Dedifferentiated amniotic fluid mesenchymal stem cell (primary cell): Measurements from ENCODE around the gene HEPH.
"Not testable (repeated sequence)": the region's sequence is repeated elsewhere in the genome, so short reads cannot be mapped to it uniquely, and the experiment has no call there.

Experiments
- DNase-seq: peaks from one replicate; pipeline ENCODE4 v3.0.0-alpha.2; 2016; ENCODE audit errors: extremely low spot score

Gene HEPH, protein sequence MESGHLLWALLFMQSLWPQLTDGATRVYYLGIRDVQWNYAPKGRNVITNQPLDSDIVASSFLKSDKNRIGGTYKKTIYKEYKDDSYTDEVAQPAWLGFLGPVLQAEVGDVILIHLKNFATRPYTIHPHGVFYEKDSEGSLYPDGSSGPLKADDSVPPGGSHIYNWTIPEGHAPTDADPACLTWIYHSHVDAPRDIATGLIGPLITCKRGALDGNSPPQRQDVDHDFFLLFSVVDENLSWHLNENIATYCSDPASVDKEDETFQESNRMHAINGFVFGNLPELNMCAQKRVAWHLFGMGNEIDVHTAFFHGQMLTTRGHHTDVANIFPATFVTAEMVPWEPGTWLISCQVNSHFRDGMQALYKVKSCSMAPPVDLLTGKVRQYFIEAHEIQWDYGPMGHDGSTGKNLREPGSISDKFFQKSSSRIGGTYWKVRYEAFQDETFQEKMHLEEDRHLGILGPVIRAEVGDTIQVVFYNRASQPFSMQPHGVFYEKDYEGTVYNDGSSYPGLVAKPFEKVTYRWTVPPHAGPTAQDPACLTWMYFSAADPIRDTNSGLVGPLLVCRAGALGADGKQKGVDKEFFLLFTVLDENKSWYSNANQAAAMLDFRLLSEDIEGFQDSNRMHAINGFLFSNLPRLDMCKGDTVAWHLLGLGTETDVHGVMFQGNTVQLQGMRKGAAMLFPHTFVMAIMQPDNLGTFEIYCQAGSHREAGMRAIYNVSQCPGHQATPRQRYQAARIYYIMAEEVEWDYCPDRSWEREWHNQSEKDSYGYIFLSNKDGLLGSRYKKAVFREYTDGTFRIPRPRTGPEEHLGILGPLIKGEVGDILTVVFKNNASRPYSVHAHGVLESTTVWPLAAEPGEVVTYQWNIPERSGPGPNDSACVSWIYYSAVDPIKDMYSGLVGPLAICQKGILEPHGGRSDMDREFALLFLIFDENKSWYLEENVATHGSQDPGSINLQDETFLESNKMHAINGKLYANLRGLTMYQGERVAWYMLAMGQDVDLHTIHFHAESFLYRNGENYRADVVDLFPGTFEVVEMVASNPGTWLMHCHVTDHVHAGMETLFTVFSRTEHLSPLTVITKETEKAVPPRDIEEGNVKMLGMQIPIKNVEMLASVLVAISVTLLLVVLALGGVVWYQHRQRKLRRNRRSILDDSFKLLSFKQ

DNA sequence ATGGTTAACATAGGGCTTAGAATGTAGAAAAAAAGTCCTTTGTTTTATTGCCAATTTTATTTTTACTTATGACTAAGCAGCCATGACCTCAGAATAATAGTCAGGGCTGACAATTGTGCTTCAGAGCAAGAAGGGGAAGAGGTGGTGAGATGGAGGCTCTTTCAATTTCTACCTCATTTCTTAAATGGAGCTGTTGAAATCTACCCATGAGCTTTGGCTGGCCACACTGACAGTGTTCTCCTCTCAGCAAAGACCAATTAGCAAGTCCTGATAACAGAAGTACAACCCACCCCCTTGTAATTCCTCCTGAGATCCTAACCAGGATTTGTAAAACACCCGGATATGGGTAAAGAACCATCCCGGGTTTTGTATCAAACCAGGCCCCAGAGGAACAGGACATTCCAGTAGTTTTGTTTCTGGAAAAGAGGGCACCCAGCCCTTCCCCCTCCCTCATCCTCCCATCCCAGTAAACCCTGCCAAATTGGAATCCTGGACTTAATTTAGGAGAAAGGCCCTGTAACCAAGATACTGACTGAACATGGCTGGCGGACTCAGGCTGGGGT, at the start of gene HEPH:
TSS of gene HEPH (plus strand) at position 399 of the 563 bp plus-strand sequence. CDS start 6,324 bp downstream, outside the sequence.
- DNase-seq, result no peak

- not testable (repeated sequence) for DNase-seq
These were observed 45.3 kb upstream of the HEPH start for GRCh38 chrX:66118722-66119121.

- not testable (repeated sequence) for DNase-seq
These were observed 42.7 kb upstream of the HEPH start for GRCh38 chrX:66121354-66121753.

- no peak for DNase-seq
These were observed 37.4 kb upstream of the HEPH start for GRCh38 chrX:66126662-66127061.

DNA sequence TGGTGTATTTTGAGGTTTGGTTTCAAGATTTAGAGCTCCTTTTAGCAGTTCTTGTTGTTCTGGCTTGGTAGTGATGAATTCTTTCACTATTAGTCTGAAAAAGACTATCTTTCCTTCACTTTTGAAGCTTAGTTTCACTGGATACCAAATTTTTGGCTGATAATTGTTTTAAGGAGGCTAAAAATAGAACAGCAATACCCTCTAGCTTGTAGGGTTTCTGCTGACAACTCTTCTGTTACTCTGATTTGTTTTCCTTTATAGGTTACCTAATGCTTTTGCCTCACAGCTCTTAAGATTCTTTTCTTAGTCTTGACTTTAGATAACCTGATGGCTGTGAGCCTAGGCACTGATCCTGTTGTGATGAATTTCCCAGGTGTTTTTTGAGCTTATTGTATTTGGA, 33.6 kb upstream of the HEPH start:
- no peak for DNase-seq

DNA sequence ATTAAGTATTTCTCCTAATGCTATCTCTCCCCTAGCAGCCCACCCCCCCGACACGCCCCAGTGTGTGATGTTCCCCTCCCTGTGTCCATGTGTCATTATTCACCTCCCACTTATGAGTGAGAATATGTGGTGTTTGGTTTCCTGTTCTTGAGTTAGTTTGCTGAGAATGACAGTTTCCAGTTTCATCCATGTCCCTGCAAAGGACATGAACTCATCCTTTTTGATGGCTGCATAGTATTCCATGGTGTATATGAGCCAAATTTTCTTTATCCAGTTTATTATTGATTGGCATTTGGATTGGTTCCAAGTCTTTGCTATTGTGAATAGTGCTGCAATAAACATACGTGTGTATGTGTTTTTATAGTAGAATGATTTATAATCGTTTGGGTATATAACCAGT, 28.8 kb upstream of the HEPH start:
- DNase-seq, result not testable (repeated sequence)

DNA sequence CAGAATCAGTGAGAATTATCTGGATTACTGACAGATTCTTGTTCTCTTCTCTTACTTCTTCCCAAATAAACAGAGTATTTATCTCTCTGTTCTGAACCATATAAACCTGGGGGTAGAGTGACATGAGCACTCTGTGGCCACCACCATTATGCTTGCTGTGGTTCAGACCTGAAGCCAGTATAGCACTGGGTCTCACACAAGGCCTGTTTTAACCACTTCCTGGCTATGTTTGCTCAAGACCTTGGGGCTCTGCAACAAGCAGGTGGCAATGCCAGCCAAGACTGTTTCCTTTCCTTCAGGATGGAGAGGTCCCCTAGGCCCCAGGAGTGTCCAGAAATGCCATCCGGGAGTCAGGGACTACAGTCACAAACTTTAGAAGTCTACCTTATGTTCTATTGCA, 21.7 kb upstream of the HEPH start:
- no peak for DNase-seq

DNA sequence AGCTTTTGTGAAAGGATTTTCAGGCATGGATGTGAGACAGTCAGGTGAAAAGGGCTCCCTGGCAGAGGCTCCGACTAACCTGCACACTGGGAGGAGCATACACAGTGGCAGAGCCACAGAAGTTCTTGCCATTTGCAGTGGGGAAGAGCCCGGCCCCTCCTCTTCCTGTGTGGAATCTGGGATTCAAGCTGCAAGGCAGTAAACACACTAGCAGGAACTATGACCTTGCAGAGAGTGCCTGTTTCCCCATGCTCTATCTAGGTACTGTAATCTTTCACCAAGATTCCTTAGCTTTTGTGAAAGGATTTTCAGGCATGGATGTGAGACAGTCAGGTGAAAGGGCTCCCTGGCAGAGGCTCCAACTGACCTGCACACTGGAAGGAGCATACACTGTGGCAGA, 19.8 kb upstream of the HEPH start:
- DNase-seq, result no peak

DNA sequence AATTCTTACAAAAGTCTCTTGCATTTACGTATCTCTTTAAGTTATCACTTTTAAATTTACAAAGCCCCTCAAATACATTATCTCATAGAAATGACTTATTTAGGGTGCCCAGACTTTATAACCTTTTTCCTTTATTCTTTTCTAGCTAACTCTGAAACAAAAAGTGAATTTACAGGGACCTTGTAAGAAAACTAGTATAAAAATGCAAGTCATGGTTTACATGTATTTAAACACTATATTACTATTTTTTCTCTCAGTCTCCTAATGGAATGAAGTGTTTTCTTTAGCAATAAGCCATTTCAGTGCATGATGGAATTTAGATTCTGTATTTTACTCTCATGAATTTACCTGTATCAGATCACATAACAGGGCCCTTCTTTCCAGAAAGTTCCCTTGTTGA, 14.5 kb upstream of the HEPH start:
- no peak for DNase-seq

- DNase-seq, result no peak
These were observed 13.9 kb upstream of the HEPH start for GRCh38 chrX:66150163-66150562.

DNA sequence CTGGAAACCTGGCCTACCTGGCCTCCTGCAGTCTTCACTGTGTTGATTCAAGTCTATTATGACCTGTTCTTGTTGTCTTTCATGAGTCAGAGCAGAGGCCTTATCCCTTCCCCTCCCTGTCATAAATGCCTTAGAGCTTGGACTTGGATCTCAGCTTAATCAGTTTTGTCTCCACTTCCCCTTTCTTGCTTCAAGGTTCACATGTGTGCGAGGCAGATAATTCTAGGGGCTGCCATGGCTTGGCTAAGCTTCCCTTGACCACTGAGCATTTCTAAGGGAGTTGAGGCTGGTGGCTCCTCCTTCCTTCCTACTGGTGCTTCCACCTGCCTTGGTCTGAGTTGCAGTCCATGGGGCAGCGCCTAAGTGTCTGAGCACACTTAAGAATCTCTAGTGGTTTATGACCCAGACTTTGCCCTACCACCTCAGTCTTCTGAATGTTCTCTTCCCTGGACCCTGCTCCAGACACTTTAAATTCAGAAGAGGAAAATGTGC, 1.7 kb upstream of the HEPH start:
- DNase-seq, result no peak

GRCh38 chrX:66163447-66163846, 600 bp upstream of the HEPH start:
- DNase-seq, result no peak

GRCh38 chrX:66164470-66164869, 423 bp downstream of the HEPH start:
- DNase-seq, result no peak

GRCh38 chrX:66164931-66165330, 884 bp downstream of the HEPH start:
- no peak for DNase-seq

DNA sequence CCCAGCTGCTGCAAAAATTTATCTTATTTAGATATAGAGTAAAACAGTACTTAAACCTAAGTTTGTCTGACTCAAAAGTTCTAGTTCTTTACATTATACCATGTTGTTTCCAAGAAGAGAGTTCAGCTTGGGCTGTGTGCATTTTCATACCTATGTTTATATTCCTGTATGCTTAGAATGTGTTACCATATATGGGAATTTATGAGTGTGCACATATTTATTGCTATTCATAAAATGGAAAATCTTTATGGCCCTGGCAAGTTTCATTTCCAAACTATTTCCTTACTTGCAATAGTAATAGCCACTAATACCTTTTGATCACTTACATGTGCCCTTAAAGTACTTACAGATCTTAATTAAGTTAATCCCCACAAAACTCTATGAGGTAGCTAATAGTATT, 2.6 kb downstream of the HEPH start:
- DNase-seq, result no peak

DNA sequence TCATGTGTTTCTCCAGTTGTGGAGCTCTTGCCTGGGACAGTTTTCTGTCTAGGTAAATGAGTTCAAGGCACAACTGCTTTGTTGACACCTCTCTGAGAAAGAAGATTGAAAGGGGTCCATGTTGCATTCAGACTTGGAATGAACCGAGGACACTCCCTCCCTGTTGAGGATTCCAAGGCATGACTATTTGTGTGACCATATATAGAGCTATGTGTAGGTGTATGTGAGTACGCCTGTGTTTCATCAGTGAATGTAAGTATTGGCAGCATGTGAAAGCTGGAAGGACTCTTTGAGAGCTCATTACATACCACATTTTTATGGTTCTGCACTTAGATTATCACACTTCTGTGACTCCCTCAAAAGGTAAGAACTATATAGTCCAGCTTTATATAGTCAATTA, 3.4 kb downstream of the HEPH start:
- DNase-seq, result no peak

DNA sequence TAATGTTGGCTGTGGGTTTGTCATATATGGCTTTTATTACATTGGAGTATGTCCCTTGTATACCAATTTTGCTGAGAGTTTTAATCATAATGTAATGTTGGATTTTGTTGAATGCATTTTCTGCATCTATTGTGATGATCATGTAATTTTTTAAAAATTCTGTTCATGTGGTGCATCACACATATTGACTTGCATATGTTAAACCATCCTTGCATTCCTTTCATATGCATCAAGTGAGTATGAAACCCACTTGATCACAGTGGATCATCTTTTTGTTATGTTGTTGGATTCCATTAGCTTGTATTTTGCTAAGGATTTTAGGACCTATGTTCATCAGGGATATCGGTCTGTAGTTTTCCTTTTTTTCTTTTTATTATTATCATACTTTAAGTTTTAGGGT, 12.1 kb downstream of the HEPH start:
- DNase-seq, result no peak

DNA sequence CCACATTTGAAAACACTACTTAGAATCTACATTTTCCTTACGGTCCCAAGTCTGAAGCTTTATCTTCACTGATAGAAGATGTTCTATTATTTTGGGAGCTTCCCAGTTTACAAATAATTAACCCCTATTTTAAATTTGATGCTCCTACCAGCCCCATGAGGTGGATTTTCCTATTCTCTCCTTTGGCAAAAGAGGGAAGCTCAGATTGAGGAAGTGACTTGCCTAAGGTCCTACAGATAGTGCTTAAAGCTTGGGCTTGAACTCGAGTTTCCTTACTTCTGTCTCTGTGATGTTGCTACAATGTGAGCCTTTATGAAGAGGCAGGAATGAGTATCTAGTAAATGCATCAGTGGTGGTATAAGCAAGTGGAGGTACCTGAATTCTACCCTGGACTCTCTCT, 27.5 kb downstream of the HEPH start:
- no peak for DNase-seq

- no peak for DNase-seq
These were observed 29.8 kb downstream of the HEPH start for GRCh38 chrX:66193821-66194220.

DNA sequence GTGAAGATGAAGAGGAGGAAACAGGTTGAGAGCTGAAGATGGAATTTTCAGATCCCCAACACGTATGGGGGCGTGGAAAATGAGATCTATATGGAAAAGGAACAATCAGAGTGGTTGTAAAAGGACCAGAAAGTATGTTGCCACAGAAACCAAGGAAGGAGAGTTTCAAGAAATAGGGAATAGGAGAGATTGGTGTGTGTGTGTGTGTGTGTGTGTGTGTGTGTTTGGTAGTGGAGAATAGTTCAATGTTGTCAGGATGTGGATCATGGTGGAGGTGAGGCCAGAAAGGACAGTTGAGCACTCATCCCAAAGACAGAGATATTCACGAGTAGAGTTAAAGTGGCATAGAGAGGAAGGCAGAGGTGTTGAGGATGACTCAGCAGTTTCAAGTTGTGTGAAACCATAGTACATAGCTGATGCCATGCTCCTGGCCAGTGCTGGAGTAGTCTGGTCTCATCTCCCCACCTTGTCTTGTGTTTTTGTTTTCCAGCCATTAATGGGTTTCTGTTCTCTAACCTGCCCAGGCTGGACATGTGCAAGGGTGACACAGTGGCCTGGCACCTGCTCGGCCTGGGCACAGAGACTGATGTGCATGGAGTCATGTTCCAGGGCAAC, 36.1 kb downstream of the HEPH start:
- no peak for DNase-seq
